SK-N-SH (cell line): ENCODE results near the gene DPP10. TPM values are rescaled to one million over a fixed set of nuclear protein-coding genes. Genes with fewer than 3 reads are reported as not detected.

ENCODE experiments used
- CTCF ChIA-PET: fragments of 300-600, 350-600 bp; formaldehyde crosslinking; extraction: SDS; loops from one replicate; lab custom pipeline; 2021; lab: Yijun Ruan, JAX
- POLR2A ChIA-PET: fragments of 350-600 bp; sonication (Branson Sonifier 250); formaldehyde crosslinking; extraction: SDS; loops from one replicate; lab custom pipeline; 2020; ENCODE audit warnings: antibody characterized with exemption, inconsistent platforms; lab: Yijun Ruan, JAX
- DNase-seq: peaks from one replicate; pipeline ENCODE4 v3.0.0; 2012
- H2AFZ ChIP-seq: fragments of 200-600 bp; sonication (generic); 2 replicates; pipeline ENCODE4 v1.8.1; 2016; ENCODE audit warnings: antibody characterized with exemption, mild to moderate bottlenecking, low read depth
- H3F3A ChIP-seq: fragments of 200-600 bp; sonication (generic); replicated peaks from 2 replicates; pipeline ENCODE3; 2016; ENCODE audit warnings: antibody characterized with exemption, mild to moderate bottlenecking; ENCODE audit not compliant: insufficient read depth
- H3K27ac ChIP-seq, 2 experiments: fragments of 200-500 bp in 1 of 2; fragments of 200-600 bp in 1 of 2; sonication (Bioruptor generic) in 1 of 2; sonication (generic), shearing (Covaris generic) in 1 of 2; 2 replicates each; pipeline versions ENCODE4 v1.5.1 to v1.6.1; 2014 to 2016; ENCODE audit warnings: low read depth in 2 of 2, inconsistent platforms in 1 of 2, low read length in 1 of 2, mild to moderate bottlenecking in 1 of 2, mixed read lengths in 1 of 2
- H3K27me3 ChIP-seq: fragments of 200-600 bp; sonication (generic), shearing (Covaris generic); 2 replicates; pipeline ENCODE4 v1.6.1; 2016; ENCODE audit warnings: mixed run types; ENCODE audit not compliant: insufficient read depth
- H3K36me3 ChIP-seq, 2 experiments: fragments of 200-500 bp in 1 of 2; fragments of 200-600 bp in 1 of 2; sonication (Bioruptor generic) in 1 of 2; sonication (generic) in 1 of 2; replicated peaks in 1 of 2; 2 replicates each; pipeline versions ENCODE3 to v1.5.1; 2014 to 2016; ENCODE audit warnings: low read length in 1 of 2, mild to moderate bottlenecking in 1 of 2; ENCODE audit not compliant: insufficient read depth in 2 of 2, control insufficient read depth in 1 of 2
- H3K4me1 ChIP-seq, 2 experiments: fragments of 200-500 bp in 1 of 2; fragments of 200-600 bp in 1 of 2; sonication (Bioruptor generic) in 1 of 2; sonication (generic), shearing (Covaris generic) in 1 of 2; 2 replicates each; pipeline versions ENCODE4 v1.5.1 to v1.6.1; 2014 to 2016; ENCODE audit warnings: low read depth in 1 of 2, low read length in 1 of 2, mixed run types in 1 of 2; ENCODE audit not compliant: insufficient read depth in 2 of 2, control insufficient read depth in 1 of 2
- H3K4me2 ChIP-seq: fragments of 200-600 bp; sonication (generic), shearing (Covaris generic); 2 replicates; pipeline ENCODE4 v1.6.1; 2017; ENCODE audit warnings: mixed run types
- H3K4me3 ChIP-seq, 2 experiments: fragments of 200-500 bp in 1 of 2; fragments of 200-600 bp in 1 of 2; sonication (Bioruptor generic) in 1 of 2; sonication (generic), shearing (Covaris generic) in 1 of 2; 2 replicates each; pipeline versions ENCODE4 v1.5.1 to v1.8.1; 2014 to 2016; ENCODE audit warnings: low read depth in 2 of 2, inconsistent platforms in 1 of 2, low read length in 1 of 2, mild to moderate bottlenecking in 1 of 2, mixed read lengths in 1 of 2, moderate library complexity in 1 of 2
- H3K79me2 ChIP-seq: fragments of 200-600 bp; sonication (generic); 2 replicates; pipeline ENCODE4 v1.8.1; 2017; ENCODE audit warnings: mild to moderate bottlenecking; ENCODE audit not compliant: insufficient read depth
- H3K9ac ChIP-seq: fragments of 200-600 bp; sonication (generic); 2 replicates; pipeline ENCODE4 v1.6.1; 2017; ENCODE audit warnings: mixed run types
- H3K9me2 ChIP-seq: fragments of 200-600 bp; sonication (generic); 2 replicates; pipeline ENCODE4 v1.6.1; 2017; ENCODE audit warnings: mixed run types
- H3K9me3 ChIP-seq: fragments of 200-600 bp; sonication (generic); 2 replicates; pipeline ENCODE4 v1.6.1; 2017; ENCODE audit warnings: mixed run types, mild to moderate bottlenecking, moderate library complexity
- H4K20me1 ChIP-seq: fragments of 200-600 bp; sonication (generic); 2 replicates; pipeline ENCODE4 v1.6.1; 2017; ENCODE audit warnings: mild to moderate bottlenecking, mixed run types; ENCODE audit not compliant: insufficient read depth
- CTCF ChIP-seq: fragments of 200-600 bp; sonication (generic); IDR thresholded peaks from 2 replicates; pipeline ENCODE4 v1.6.1; 2017; ENCODE audit warnings: antibody characterized with exemption, mild to moderate bottlenecking, moderate library complexity
- EP300 ChIP-seq, 2 experiments: IDR thresholded peaks; 2 replicates each; pipeline versions ENCODE4 v1.4.0 to v1.6.1; 2012; ENCODE audit warnings: borderline replicate concordance in 1 of 2, low read depth in 1 of 2, low read length in 1 of 2
- EZH2phosphoT487 ChIP-seq: fragments of 200-600 bp; sonication (generic); IDR thresholded peaks from 2 replicates; pipeline ENCODE4 v1.6.1; 2017; ENCODE audit warnings: low read depth, mixed run types, mild to moderate bottlenecking, antibody characterized with exemption, moderate library complexity, borderline replicate concordance
- FOXJ3 ChIP-seq: sonication (generic); formaldehyde crosslinking; IDR thresholded peaks from 2 replicates; pipeline ENCODE4 v1.5.1; 2020; ENCODE audit warnings: mild to moderate bottlenecking, missing genetic modification reagents
- GABPA ChIP-seq: IDR thresholded peaks from 2 replicates; pipeline ENCODE4 v1.4.0; 2012; ENCODE audit warnings: low read depth, mild to moderate bottlenecking
- GATA2 ChIP-seq: sonication (generic); formaldehyde crosslinking; IDR thresholded peaks from 2 replicates; pipeline ENCODE4 v1.5.0; 2020; ENCODE audit warnings: mild to moderate bottlenecking, missing genetic modification reagents
- IRF3 ChIP-seq: fragments of 150-350 bp; IDR thresholded peaks from 2 replicates; pipeline ENCODE4 v1.6.1; 2016; ENCODE audit warnings: mild to moderate bottlenecking, low read depth, low read length
- MEF2A ChIP-seq: IDR thresholded peaks from 2 replicates; pipeline ENCODE4 v1.4.0; 2012; ENCODE audit warnings: low read depth, borderline replicate concordance
- MXI1 ChIP-seq: IDR thresholded peaks from 2 replicates; pipeline ENCODE4 v1.6.1; 2012; ENCODE audit warnings: mild to moderate bottlenecking, low read depth, low read length, improper control_type of control experiment
- NRF1 ChIP-seq: IDR thresholded peaks from 2 replicates; pipeline ENCODE4 v1.6.1; 2012; ENCODE audit warnings: low read depth, mild to moderate bottlenecking, low read length
- RAD21 ChIP-seq: IDR thresholded peaks from 2 replicates; pipeline ENCODE4 v1.6.1; 2012; ENCODE audit warnings: mild to moderate bottlenecking, low read length
- REST ChIP-seq: IDR thresholded peaks from 2 replicates; pipeline ENCODE4 v1.6.1; 2012; ENCODE audit warnings: mild to moderate bottlenecking, low read depth, low read length, moderate library complexity
- RXRA ChIP-seq: IDR thresholded peaks from 2 replicates; pipeline ENCODE4 v1.4.0; 2012; ENCODE audit warnings: low read depth, mild to moderate bottlenecking, borderline replicate concordance
- SIN3A ChIP-seq: IDR thresholded peaks from 2 replicates; pipeline ENCODE4 v1.6.1; 2012; ENCODE audit warnings: low read depth, mild to moderate bottlenecking, low read length, moderate library complexity, borderline replicate concordance
- SMC3 ChIP-seq: IDR thresholded peaks from 2 replicates; pipeline ENCODE4 v1.6.1; 2012; ENCODE audit warnings: low read depth, low read length, improper control_type of control experiment
- TAF1 ChIP-seq: IDR thresholded peaks from 2 replicates; pipeline ENCODE4 v1.6.1; 2012; ENCODE audit warnings: low read depth, mild to moderate bottlenecking, low read length, moderate library complexity, borderline replicate concordance
- TCF12 ChIP-seq: IDR thresholded peaks from 2 replicates; pipeline ENCODE4 v1.4.0; 2012
- TEAD4 ChIP-seq: IDR thresholded peaks from 2 replicates; pipeline ENCODE4 v1.4.0; 2012; ENCODE audit warnings: mild to moderate bottlenecking, borderline replicate concordance; ENCODE audit not compliant: insufficient read depth
- USF2 ChIP-seq: fragments of 150-350 bp; IDR thresholded peaks from 2 replicates; pipeline ENCODE4 v1.6.1; 2017; ENCODE audit warnings: antibody characterized with exemption, low read length, low read depth, borderline replicate concordance
- YY1 ChIP-seq: IDR thresholded peaks from 2 replicates; pipeline ENCODE4 v1.4.0; 2012; ENCODE audit warnings: low read depth, mild to moderate bottlenecking
- WGBS: methylation state at CpG from one replicate; pipeline ENCODE4 v1.1.6; 2017; ENCODE audit warnings: low lambda C conversion rate; 5-methylcytosine and 5-hydroxymethylcytosine counted together
- polyA plus RNA-seq, 3 experiments: library from polyadenylated mRNA; depleted of rRNA; stranded (reverse); fragments of >200 nt; gene quantifications; 2 replicates each; pipeline ENCODE4 v1.2.3, GENCODE V29; 2012

DPP10 gene
- polyA plus RNA-seq, 1 of the 3 experiments (the other 2 are of a cell fraction): not detected

- H3K79me2 ChIP-seq: no peaks in the 10 kb centered on the region
- TF ChIP-seq CTCF (no peak), RAD21 (no peak), TCF12 (no peak), USF2 (no peak), TEAD4 (no peak), MXI1 (no peak), YY1 (no peak), EZH2phosphoT487 (no peak), GABPA (no peak), TAF1 (no peak), SMC3 (no peak), RXRA (no peak), NRF1 (no peak), GATA2 (CRISPR knock-in tag) (no peak), SIN3A (no peak), MEF2A (no peak), REST (no peak), EP300 (IDR thresholded peaks at IDR 0.05; ENCODE audit: borderline replicate concordance in 1 of 2, low read depth in 1 of 2, low read length in 1 of 2) (no peak), FOXJ3 (CRISPR knock-in tag) (no peak), IRF3 (no peak)
- no peaks in the 10 kb centered on the region for H3K9me2 ChIP-seq
- H3K9ac ChIP-seq: no peak overlapping the region
- H4K20me1 ChIP-seq: no peaks in the 10 kb centered on the region
- ChIA-PET CTCF (no interaction called here), POLR2A (no interaction called here)
- DNase-seq: no peak
- H3K4me2 ChIP-seq: no peak overlapping the region
- no peak overlapping the region for H3K4me3 ChIP-seq
- H3K27ac ChIP-seq: no peak overlapping the region
- no peaks in the 10 kb centered on the region for H3F3A ChIP-seq
- no peaks in the 10 kb centered on the region for H3K27me3 ChIP-seq
- H2AFZ ChIP-seq: no peak overlapping the region
- peaks cover 0 to 2% of the 10 kb centered on the region in 2 experiments; a peak in 1 of 4 replicates for H3K4me1 ChIP-seq
- H3K36me3 ChIP-seq: no peaks in the 10 kb centered on the region
- H3K9me3 ChIP-seq: no peaks in the 10 kb centered on the region
- 2% methylated on average over 2 of the region's 2 CpGs for WGBS
These were observed 217.4 kb downstream of the DPP10 start for GRCh38 chr2:114659880-114660279.
